GM18951 (cell line): Measurements from ENCODE around the gene SIPA1L3.

Experiments
- POLR2A ChIP-seq: IDR thresholded peaks from 4 replicates; pipeline ENCODE4 v1.6.1; 2011; ENCODE audit warnings: mild to moderate bottlenecking; ENCODE audit not compliant: insufficient read length, insufficient read depth; ENCODE audit errors: extremely low read depth
- in situ Hi-C: fragments of 300-500 bp; cut with MboI; formaldehyde crosslinking; loops from one replicate; pipeline ENCODE4 v1.12.0; 2022; ENCODE audit warnings: low sequenced_read_pairs, mixed read lengths, inconsistent platforms; ENCODE audit not compliant: unreplicated experiment

The SIPA1L3 gene

DNA sequence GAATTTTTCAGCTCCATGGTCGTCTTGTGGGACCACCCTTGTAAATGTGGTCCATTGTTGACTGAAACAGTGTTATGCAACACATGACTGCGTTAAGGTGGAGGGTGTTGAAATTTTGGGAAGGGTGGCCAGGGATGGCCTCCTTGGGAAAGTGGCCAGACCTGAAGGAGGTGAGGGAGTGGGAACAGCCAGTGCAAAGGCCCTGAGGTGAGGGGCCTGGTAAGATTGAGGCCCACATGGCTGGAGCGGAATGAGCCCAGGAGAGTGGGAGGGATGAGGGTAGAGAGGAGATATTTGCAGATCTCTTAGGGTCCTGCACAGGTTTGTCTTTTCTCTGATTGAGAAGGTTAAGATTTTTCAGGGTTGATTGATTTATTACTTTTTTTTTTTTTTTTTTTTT, 18.2 kb downstream of the SIPA1L3 start:
- TF ChIP-seq POLR2A = no peak
- in situ Hi-C loops = no loop called here

DNA sequence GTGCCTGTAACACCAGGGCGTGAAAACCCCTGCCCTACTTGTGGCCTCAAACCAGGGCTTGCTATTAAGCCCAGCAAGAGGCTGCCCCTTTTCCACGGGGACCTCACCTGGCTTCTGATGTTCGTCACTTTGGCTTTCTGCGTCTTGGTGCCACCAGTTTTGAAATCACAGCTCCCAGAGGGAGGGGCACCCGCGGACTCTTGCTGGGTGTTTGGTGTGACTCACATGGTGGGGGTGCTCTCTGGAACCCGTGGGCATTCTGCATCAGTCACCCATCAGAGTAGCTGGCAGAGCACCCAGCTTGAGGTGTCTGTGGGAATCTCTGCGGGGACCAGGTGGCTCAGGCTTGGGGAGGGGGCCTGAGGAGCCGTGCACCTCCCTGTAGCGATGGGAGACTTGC, 19.2 kb downstream of the SIPA1L3 start:
- in situ Hi-C loops = no loop called here
- TF ChIP-seq POLR2A = no peak

GRCh38 chr19:37926711-37927110, 19.7 kb downstream of the SIPA1L3 start:
- TF ChIP-seq POLR2A = no peak
- in situ Hi-C loops = no loop called here

- no peak for TF ChIP-seq POLR2A
- in situ Hi-C loops = no loop called here
Observed at GRCh38 chr19:37928527-37929286, 21.7 kb downstream of the SIPA1L3 start.

DNA sequence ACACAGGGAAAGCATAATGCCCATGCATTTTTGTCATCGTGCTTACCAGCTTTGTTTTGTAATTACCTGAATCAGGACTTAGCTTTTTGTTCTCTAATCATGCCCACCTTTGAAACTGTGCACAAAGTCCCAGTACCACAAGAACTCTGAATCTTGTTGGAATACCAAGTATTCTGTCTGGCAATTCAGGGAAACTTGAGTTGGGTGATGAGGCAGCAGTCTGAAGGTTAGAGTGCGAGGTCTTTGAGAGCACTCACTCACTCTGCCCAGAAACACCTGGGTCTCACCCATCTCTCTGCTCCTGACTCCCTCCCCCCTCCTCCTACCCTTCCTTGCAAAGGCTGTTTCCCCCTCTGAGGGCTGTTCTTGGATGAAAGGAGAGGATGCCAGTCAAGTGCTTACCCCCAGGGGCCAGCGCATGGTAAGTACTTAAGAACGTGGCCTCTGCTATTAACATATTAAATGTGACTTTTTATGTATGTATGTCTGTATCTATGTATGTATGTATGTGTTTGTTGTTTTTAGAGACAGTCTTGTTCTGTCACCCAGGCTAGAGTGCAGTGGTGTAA, 22.4 kb downstream of the SIPA1L3 start:
- TF ChIP-seq POLR2A = no peak

GRCh38 chr19:37930416-37930815, 23.4 kb downstream of the SIPA1L3 start:
- in situ Hi-C loops = no loop called here
- TF ChIP-seq POLR2A = no peak

More for the DNA sequence above, 22.4 kb downstream of the SIPA1L3 start:
- in situ Hi-C loops = no loop called here

DNA sequence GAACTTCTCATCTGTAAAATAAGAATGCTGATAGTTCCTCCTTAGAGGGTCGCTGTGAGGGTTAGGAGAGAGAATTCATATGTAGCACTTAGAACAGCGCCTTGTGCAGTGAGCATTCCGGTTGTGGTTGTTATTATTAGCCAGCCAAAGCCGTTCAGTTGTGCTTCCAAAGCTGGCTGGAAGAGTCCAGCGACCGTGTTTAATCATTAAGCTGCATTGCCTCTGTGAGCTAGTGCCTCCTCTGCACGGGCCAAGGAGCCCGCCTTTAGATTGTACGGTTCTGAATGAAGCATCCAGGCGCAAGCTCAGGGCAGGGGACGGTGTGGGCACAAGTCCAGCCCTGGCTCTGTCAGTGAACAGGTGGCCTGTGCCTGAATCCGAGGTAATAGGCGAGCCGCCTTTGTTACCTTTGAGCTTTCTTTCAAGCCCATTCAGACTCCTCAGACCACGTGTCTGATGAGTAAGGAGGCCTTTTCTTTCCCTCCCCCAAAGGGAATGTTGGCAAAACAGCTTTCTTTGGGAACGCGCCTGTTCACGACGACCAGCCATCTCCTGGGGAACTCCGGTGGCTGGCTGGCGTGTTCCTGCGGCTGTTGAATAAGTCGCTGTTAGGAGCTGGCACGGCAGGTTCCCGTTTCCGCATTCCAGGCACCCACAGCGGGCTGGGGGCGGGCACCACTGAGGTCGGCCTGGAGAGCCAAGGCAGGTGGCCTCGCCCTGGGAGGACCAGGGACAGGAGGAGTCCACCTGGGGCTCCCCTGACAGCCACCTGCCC, 25.1 kb downstream of the SIPA1L3 start:
- TF ChIP-seq POLR2A = peak; percentile 45
- in situ Hi-C loops = no loop called here

GRCh38 chr19:37932985-37933936, 26.3 kb downstream of the SIPA1L3 start:
- in situ Hi-C loops = no loop called here
- TF ChIP-seq POLR2A = no peak

DNA sequence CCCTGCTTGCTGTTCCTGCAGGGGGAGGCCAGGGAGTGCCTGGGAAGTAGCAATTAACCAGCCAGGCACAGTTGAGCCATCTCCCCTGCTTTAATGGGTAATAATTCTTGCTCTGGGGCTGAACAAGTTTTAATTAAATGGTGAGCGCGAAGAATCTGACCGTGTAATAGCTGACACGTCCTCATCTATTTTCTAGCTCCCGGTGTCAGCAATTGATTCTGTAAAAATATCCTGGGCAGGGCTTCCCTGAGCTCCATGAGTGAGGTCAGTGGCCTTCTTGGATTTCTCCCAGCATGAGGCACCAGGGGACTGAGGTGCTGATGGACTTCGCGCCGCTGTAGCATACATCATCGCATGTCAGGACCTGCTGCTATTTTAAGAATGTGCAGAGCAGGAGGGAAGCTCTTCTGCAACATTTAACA, 26.9 kb downstream of the SIPA1L3 start:
- in situ Hi-C loops = no loop called here
- TF ChIP-seq POLR2A = no peak

DNA sequence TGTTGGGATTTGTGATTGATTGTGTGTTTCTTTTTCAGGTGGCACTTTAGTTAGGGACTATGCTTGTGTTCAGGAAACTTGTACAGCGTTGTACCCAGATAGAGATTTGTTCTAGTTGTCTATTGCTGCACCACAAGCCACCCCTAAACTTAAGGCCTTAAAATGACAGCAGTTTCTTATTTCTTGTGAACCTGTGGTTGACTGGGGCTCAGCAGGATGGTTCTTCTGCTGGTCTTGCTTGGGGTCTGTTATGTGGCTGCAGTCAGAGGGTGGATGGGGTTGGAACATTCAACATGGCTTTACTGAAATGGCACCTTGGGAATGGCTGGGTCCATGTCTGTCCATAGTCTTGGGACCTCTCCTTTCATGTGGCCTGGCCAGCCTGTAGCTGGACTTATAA, 28.3 kb downstream of the SIPA1L3 start:
- in situ Hi-C loops = no loop called here
- no peak for TF ChIP-seq POLR2A

DNA sequence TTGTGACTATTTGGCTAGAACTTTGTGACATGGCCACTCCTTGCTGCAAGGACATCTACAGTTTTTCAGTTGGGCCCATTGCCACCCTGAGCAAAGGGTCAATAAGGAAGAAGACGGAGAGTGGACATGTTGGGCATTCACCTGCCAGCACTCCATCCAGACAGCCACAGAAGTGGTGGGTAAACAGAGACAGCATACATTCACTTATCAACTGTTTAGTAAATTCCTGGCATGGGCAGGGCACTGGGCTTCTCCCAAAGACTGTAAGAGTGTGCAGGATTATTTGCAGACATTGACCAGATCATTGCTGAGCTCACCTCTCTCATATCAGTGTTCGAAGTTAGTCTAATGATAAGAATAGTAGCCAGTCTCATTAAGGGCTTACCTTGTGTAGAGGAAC, 29.2 kb downstream of the SIPA1L3 start:
- TF ChIP-seq POLR2A = no peak
- in situ Hi-C loops = no loop called here

GRCh38 chr19:37936886-37937285, 29.9 kb downstream of the SIPA1L3 start:
- no peak for TF ChIP-seq POLR2A
- in situ Hi-C loops = no loop called here

- in situ Hi-C loops = no loop called here
Observed at GRCh38 chr19:37938353-37938752, 31.3 kb downstream of the SIPA1L3 start.

More at GRCh38 chr19:37938353-37938752, 31.3 kb downstream of the SIPA1L3 start:
- TF ChIP-seq POLR2A = no peak
